CD4-positive, alpha-beta T cell treated with Interleukin-10 for 1 hour (primary cell): ENCODE data around the gene PHLPP2.
"Not testable (repeated sequence)": the region's sequence is repeated elsewhere in the genome, so short reads cannot be mapped to it uniquely, and the experiment has no call there.

Experiments
- DNase-seq: peaks from one replicate; pipeline ENCODE4 v3.0.0-alpha.2; 2020

The PHLPP2 gene

DNA sequence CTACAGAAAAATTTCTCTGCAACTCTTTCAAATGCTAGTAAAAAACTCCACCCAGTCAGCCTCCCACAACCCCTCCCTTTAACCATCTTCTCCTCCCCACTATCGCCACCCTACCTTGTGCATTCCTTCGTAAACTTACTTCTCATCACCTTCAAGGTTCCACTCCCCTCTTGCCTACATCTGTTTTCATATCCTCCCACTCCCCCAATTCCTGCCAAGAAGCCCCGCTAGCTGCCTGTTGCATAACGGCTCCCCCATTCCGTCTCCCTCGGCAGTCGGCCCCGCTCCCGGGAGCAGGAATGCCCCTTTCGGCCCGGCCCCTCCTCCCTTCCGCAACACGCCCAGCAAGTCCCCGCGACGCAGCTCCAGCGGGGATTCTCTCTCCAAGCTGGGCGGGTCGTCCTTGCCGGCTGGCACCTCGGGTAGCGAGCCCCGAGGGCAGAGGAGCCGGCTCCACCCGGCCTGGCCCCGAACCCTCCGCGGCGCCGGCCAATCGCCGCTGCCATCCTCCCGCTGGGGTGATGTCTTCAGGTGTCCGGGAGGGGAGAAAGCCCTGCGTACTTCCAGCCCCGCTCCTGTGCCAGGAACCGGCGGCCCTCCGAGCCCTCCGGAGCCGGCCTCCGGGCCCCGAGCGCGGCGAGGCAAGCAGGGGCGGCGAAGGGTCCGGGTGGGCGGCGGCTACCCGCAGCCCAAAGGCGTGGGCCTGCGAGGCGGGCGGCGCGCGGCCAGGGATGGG is 1.5 kb downstream of the PHLPP2 start:
- DNase-seq = peak; percentile 58

DNA sequence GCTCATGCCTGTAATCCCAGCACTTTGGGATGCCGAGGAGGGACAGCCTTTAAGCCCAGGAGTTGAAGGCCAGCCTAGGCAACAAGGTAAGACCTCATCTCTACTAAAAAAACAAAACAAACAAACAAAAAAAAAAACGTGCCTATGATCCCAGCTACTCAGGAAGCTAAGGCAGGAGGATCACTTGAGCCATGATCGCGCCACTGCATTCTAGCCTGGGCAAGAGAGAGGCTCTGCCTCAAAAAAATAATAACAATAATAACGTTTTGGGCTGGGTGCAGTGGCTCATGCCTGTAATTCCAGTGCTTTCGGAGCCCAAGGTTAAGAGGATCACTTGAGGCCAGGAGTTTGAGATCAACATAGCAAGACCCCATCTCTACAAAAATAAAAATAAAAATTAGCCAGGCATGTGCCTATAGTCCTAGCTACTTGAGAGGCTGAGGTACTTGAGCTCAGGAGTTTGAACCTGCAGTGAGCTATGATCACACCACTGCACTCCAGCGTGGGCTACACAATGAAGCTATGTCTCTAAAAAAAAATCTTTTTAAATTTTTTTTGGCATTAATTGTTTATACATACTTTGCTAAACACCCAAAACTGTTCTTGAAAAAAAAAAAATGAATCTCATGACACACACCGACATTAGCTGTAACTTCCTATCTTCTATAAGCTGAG is 3.3 kb downstream of the PHLPP2 start:
- no peak for DNase-seq

DNA sequence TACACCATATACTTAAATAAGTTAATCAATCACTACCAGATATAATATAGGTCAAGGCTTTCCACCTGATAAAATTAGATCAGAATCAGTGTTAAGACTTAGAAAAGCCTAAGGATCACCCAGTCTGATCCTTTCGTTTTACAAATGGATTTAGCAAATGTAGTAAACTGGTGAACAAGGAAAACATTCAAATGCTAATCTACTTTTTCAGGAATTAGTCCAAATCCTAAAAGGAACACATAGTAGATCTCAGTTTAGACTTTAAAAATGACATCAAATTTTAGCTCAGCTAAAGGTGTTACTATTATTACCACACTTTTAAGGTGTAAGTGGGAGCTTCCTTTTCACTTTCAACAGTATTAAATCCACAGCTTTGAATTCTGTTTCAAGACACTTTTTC is 12.0 kb downstream of the PHLPP2 start:
- no peak for DNase-seq

DNA sequence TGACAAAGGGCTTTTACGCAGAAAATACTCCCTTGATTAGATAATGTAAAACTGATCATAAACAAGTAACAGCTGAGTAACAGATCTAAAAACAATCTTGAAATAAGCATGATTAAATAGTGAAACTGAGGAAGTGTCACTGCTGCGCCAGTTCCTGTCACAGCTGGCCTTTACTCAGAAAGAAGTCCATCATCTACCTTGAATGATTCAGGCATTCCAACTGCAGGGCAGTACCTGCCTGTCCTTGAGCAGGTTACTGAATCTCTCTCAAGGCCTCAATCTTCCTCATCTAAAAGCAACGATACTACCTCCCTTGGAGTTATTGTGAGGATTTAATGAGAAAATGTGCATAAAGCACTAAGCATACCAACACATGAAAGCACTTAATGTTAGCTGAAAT is 12.7 kb downstream of the PHLPP2 start:
- DNase-seq = no peak

DNA sequence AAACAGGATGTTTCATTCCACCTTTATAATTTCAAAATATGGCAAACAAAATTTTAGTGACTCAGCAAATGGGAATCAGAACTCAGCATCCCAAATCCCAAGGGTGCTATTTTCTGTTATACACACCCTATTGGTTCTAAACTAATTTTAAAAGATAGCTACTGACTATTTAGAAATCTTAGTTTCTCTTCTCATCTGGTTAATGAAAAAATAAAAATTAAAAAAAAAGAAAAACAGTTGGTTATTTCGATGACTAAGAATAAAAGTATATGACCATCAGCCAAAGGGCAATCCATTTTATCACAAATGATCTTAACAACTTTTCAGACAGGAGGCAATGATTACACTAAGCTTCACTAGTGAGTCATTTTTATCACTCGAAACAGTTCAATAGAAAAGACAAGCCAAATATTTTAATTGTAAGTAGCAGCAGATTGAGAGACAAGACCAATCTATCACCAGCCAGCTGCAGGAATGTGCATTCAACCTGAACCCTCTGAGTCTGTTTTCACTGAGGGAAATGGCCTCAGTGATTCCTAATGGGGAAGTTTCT is 15.2 kb downstream of the PHLPP2 start:
- no peak for DNase-seq

- DNase-seq = no peak
Observed at GRCh38 chr16:71708696-71709095, 15.8 kb downstream of the PHLPP2 start.

DNA sequence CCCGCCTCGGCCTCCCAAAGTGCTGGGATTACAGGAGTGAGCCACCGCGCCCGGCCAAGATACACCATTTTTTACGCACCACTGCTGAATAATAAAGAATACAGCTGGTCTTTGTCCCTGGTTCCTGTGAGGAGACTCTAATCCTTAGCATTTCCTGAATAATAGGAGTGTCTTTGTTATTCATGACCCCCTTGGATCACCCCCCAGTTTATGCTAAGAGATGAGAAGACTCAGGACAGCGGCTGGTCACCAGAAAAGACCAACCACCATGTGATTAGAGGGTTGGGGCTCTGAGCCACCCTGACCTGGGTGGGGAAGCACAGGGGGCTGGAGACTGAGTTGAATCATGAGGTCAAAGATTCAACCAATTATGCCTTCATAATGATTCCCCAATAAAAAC is 17.3 kb downstream of the PHLPP2 start:
- DNase-seq = no peak

DNA sequence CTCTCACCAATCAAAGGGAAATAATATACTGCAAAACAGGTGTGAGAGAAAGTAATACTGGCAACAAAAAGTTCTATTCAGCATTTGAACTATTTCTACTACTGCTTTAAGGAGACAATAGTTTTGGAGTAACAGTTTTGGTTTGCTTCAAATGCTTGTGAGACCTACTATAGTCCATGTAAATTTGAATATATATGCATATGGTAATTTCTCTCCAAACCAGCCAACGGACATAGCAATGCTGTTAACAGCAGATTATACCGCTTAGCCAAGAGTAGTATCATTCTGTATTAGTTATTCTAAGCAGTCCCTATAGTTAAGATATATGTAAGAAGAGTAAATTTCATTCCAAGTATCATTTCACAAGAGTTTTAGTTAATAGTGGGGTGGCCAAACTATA is 18.5 kb downstream of the PHLPP2 start:
- no peak for DNase-seq

DNA sequence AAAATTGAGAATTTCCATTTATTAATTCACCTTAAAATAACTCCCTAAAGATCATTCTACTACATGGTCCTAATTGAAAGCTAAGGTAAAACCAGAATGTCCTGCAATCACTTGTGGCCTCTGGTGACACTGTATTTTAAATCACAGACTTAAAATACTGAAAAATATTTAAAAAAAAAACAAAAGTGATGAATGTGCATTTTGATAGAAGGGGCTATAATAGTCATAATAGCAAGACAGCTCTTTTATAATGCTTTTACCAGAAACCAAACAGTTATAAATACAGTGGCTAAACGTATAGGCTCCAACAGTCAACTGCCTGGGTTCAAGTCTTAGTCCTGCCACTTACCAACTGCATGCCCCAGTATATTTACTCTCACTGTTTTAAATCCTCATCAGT is 21.2 kb downstream of the PHLPP2 start:
- DNase-seq = no peak

DNA sequence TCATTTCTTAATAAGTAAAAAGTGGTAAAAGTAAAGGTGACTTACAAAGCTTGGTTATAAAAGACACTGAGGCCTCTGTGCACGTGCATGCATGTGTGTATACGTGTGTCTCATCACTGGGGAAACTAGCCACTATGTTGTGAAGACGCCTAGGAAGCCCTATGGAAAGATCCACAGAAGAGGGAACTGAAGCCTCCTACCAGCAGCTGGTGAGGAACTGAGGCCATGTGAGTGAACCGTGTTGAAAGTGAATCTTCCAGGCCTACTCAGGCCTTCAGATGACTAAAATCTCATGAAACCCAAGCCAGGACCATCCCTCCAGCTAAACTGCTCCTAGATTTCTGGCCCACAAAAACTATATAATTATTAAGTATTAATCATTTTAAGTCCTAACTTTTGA is 23.7 kb downstream of the PHLPP2 start:
- DNase-seq = no peak

DNA sequence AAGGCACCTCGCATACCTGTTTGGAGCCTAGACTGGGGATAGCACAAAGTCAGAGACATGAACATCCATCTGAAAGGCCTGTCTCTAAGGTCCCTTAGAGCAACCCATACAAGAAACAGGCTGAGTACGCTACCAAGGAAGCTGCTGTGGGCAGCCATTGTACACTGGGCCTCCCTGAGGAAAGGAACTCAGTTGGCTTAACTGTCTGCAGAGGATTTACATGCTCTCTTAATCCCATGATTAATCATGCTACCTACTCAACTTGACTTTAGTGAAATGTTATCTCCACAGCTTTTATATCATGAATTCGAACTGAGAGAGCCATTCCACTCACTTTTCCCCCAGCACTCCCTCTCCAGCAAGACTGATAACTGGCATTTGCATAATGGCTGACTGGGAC is 26.0 kb downstream of the PHLPP2 start:
- no peak for DNase-seq

DNA sequence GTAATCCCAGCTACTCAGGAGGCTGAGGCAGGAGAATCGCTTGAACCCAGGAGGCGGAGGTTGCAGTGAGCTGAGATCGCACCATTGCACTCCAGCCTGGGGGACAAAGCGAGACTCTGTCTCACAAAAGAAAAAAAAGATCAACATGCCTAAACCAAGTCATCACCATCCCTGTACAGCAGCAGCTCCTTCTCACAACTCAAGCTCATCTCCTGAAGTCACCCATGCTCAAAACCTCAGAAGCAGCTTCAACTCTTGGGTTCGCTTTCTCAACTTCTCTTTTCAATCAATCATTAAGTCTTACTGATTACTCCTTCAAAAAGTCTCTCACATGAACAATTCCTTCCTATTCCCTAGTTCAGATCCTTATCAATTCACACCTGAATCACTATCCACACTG is 31.3 kb downstream of the PHLPP2 start:
- no peak for DNase-seq

DNA sequence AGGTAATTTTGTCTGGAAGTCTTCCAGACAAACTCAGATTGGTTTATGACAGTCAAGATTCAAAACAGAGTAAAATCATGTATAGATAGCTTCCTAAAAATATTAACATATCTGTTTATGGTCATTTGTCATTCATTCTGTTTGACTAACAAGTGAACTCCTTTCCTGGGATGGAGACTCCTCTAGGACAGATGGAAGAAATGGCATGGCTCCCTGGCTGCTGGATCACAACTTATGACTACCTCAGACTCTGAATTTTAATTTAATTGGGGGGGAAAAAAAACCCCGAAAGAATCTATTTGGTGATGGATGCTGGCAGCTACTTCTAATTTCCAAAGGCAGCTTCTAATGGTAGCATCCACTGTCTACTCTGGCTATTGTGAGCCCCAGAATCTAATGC is 34.6 kb downstream of the PHLPP2 start:
- no peak for DNase-seq

- no peak for DNase-seq
Observed at GRCh38 chr16:71687861-71688260, 36.6 kb downstream of the PHLPP2 start.

GRCh38 chr16:71684280-71684679 is 40.2 kb downstream of the PHLPP2 start:
- not testable (repeated sequence) for DNase-seq

GRCh38 chr16:71681360-71681759 is 43.1 kb downstream of the PHLPP2 start:
- no peak for DNase-seq

DNA sequence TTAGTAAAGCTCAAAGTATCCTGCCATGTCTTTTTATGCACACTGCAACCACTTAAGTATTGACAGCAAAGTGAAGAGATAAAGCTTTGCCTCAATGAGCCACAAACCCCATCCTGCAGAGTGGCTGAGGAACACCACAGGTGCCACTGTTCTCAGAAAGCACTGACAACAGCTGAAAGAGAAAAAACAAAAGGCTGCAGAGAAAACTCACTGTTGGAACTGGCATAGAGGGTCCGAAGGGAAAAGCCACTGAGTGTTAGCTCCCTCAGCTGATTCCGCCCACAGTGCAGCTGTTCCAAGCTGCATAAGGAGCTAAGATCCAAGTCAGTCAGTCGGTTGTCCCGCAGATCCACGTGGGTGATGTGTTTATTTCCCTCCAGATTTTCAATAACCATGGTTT is 48.3 kb downstream of the PHLPP2 start:
- DNase-seq = no peak

GRCh38 chr16:71675380-71675779 is 49.1 kb downstream of the PHLPP2 start:
- DNase-seq = no peak

- DNase-seq = no peak
Observed at GRCh38 chr16:71674229-71674628, 50.3 kb downstream of the PHLPP2 start.

DNA sequence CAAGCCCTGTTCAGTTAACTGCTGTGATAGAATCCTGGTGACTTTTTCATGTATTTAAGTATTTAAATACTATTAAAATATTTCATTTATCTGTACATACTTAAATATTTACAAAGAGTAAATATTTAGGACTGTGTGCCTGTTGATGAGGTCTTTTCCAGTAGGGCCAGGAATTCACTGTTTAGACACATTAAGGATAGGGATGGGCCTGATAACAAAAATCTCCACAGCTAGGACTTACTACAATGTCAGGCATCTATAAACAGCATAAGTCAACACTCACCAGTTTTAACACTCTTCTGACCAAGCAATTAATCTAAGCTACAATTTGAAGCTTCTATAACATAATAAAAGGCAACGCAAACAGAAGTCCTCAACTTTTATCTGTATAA is 50.9 kb downstream of the PHLPP2 start:
- DNase-seq = no peak

DNA sequence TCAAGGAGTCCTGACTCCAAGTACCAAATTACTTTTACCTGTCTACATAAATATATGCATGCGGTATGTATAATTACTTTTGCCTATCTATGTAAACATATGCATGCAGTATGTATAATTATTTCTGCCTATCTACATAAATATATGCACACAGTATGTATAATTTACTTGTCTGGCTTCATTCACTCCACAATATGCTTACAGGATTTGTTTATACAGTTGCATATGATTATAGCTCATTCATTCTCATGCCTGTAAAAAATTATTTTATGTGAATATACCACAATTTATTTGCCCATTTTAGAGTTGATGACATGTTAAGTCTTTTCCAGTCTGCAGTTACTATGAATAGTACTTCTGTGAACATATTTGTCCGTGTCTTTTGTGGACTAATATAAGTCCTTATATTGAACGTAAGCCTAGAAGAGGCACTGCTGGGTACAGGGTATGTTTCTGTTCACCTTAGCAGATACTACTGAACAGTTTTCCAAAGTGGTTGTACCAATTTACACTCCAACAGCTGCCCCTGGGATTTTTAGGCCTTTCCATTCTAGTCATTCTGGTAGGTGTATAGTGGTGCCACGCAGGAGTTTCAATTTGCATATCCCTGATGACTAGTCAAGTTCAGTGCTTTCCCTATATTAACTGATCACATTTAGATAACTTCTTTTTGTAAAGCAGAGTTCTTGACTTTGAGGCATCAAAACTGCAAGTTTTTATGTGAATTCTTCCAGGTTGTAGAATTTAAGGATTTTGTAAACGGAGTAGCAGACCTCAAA is 51.5 kb downstream of the PHLPP2 start:
- no peak for DNase-seq

- DNase-seq = no peak
Observed at GRCh38 chr16:71672125-71672524, 52.4 kb downstream of the PHLPP2 start.

DNA sequence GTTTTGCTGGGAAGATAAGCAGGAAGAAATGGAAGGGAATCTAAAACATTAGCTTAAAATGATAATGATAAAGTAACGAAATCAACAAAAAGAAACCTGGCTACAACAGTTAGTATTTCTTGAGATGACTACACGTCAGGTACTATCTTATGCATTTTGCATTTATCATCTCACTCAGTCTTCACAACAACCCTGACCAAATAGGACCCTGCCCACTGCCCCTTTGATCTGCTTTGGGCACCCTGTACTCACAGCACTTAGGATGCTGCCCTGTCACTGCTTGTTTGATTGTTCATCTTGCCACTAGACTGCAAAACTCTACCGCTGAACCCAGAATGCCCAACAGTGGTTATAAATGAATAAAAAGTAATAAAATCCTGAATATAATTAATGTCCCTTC is 53.3 kb downstream of the PHLPP2 start:
- DNase-seq = no peak

DNA sequence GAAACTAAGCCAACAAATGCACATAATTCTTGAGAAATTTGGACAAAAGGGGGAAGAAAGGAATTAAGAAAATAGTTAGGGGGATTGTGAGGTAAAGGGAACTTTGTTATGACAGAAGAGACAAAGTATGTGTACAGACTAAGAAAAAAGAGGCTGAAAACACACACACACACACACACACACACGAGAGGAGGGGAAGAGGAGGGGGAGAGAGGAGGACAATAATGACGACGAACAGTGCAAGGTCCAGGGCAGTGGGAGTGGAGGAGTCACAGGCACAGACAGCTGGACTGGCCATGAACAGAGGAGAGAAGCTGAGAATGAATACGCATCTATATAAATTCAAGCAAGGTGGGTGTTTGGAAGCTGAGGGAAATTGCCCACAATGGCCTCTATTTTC is 54.0 kb downstream of the PHLPP2 start:
- DNase-seq = no peak
